H9 (cell line): ENCODE results near the gene PTGFRN. TPM values are rescaled to one million over a fixed set of nuclear protein-coding genes. Genes with fewer than 3 reads are reported as not detected.

Experiments used
- DNase-seq: peaks from one replicate; pipeline ENCODE4 v3.0.0-alpha.2; 2017
- H2AFZ ChIP-seq: one replicate; pipeline ENCODE4 v1.6.1; 2013; ENCODE audit warnings: mild to moderate bottlenecking, low read length, control low read depth, moderate library complexity
- H2AK5ac ChIP-seq: 2 replicates; pipeline ENCODE4 v1.6.1; 2013; ENCODE audit warnings: low read length, control low read depth, mixed read lengths; ENCODE audit not compliant: insufficient read length
- H2BK120ac ChIP-seq: one replicate; pipeline ENCODE4 v1.6.1; 2013; ENCODE audit warnings: low read depth, mild to moderate bottlenecking, low read length, control low read depth, inconsistent platforms; ENCODE audit not compliant: poor library complexity, severe bottlenecking
- H2BK12ac ChIP-seq: 2 replicates; pipeline ENCODE4 v1.6.1; 2013; ENCODE audit warnings: low read length, control low read depth, mixed read lengths, low read depth; ENCODE audit not compliant: insufficient read length
- H2BK15ac ChIP-seq: 2 replicates; pipeline ENCODE4 v1.6.1; 2013; ENCODE audit warnings: low read depth, low read length, control low read depth
- H2BK20ac ChIP-seq: one replicate; pipeline ENCODE4 v1.6.1; 2013; ENCODE audit warnings: low read depth, mild to moderate bottlenecking, low read length, control low read depth, inconsistent platforms; ENCODE audit not compliant: poor library complexity, severe bottlenecking
- H2BK5ac ChIP-seq: 2 replicates; pipeline ENCODE4 v1.6.1; 2013; ENCODE audit warnings: low read length, control low read depth, mixed read lengths; ENCODE audit not compliant: insufficient read length
- H3K14ac ChIP-seq: 2 replicates; pipeline ENCODE4 v1.6.1; 2013; ENCODE audit warnings: low read length, control low read depth; ENCODE audit not compliant: insufficient read depth
- H3K18ac ChIP-seq: 2 replicates; pipeline ENCODE4 v1.6.1; 2013; ENCODE audit warnings: low read depth, mild to moderate bottlenecking, mixed read lengths, low read length, control low read depth; ENCODE audit not compliant: insufficient read length
- H3K23ac ChIP-seq: 2 replicates; pipeline ENCODE4 v1.6.1; 2013; ENCODE audit warnings: low read length, control low read depth, mixed read lengths, low read depth; ENCODE audit not compliant: insufficient read length
- H3K23me2 ChIP-seq: 2 replicates; pipeline ENCODE4 v1.6.1; 2013; ENCODE audit warnings: low read depth, mild to moderate bottlenecking, mixed read lengths, low read length, control low read depth; ENCODE audit not compliant: insufficient read length, poor library complexity, severe bottlenecking
- H3K27ac ChIP-seq: 2 replicates; pipeline ENCODE4 v1.5.1; 2013; ENCODE audit warnings: low read length, control low read depth, mixed read lengths, low read depth; ENCODE audit not compliant: insufficient read length
- H3K27me3 ChIP-seq: 2 replicates; pipeline ENCODE4 v1.6.1; 2013; ENCODE audit warnings: low read length, control low read depth, inconsistent platforms; ENCODE audit not compliant: insufficient read depth
- H3K4ac ChIP-seq: 2 replicates; pipeline ENCODE4 v1.6.1; 2013; ENCODE audit warnings: low read depth, mild to moderate bottlenecking, control low read depth, inconsistent platforms, low read length, moderate library complexity
- H3K4me1 ChIP-seq: 2 replicates; pipeline ENCODE4 v1.6.1; 2013; ENCODE audit warnings: low read length, control low read depth, inconsistent platforms; ENCODE audit not compliant: insufficient read depth
- H3K4me2 ChIP-seq: 2 replicates; pipeline ENCODE4 v1.6.1; 2013; ENCODE audit warnings: low read length, control low read depth, mixed read lengths; ENCODE audit not compliant: insufficient read length, insufficient read depth
- H3K56ac ChIP-seq: 2 replicates; pipeline ENCODE4 v1.6.1; 2013; ENCODE audit warnings: low read depth, mild to moderate bottlenecking, mixed read lengths, low read length, control low read depth; ENCODE audit not compliant: insufficient read length
- H3K79me1 ChIP-seq: 2 replicates; pipeline ENCODE4 v1.6.1; 2013; ENCODE audit warnings: low read depth, mild to moderate bottlenecking, moderate library complexity, low read length, control low read depth, inconsistent platforms; ENCODE audit not compliant: insufficient read depth, poor library complexity, severe bottlenecking
- H3K79me2 ChIP-seq: 2 replicates; pipeline ENCODE4 v1.6.1; 2013; ENCODE audit warnings: low read length, control low read depth, inconsistent platforms; ENCODE audit not compliant: insufficient read depth
- H3K9ac ChIP-seq: 2 replicates; pipeline ENCODE4 v1.6.1; 2013; ENCODE audit warnings: low read length, control low read depth, mixed read lengths; ENCODE audit not compliant: insufficient read length; ENCODE audit errors: extremely low read depth
- H3K9me3 ChIP-seq: one replicate; pipeline ENCODE4 v1.6.1; 2013; ENCODE audit warnings: low read depth, low read length, inconsistent platforms; ENCODE audit not compliant: control insufficient read depth
- H3T11ph ChIP-seq: one replicate; pipeline ENCODE4 v1.6.1; 2013; ENCODE audit warnings: mild to moderate bottlenecking, low read length, control low read depth, inconsistent platforms
- H4K20me1 ChIP-seq: one replicate; pipeline ENCODE4 v1.6.1; 2013; ENCODE audit not compliant: control insufficient read depth, insufficient read length, insufficient read depth
- H4K5ac ChIP-seq: 2 replicates; pipeline ENCODE4 v1.6.1; 2013; ENCODE audit warnings: low read depth, mild to moderate bottlenecking, mixed read lengths, low read length, control low read depth; ENCODE audit not compliant: insufficient read length
- H4K8ac ChIP-seq: replicated peaks from 2 replicates; pipeline ENCODE4 v1.6.1; 2013; ENCODE audit warnings: low read length, control low read depth, mixed read lengths, low read depth; ENCODE audit not compliant: insufficient read length
- H4K91ac ChIP-seq: 2 replicates; pipeline ENCODE4 v1.6.1; 2013; ENCODE audit warnings: low read depth, mild to moderate bottlenecking, moderate library complexity, mixed read lengths, low read length, control low read depth; ENCODE audit not compliant: insufficient read length
- H3K27ac Mint-ChIP-seq, 3 experiments: 2 replicates in 2 of 3; 3 replicates in 1 of 3; pipeline ENCODE4 v1.8.0; 2020 to 2021; ENCODE audit warnings: mixed read lengths in 3 of 3, mild to moderate bottlenecking in 1 of 3, moderate library complexity in 1 of 3
- H3K27me3 Mint-ChIP-seq: 2 replicates; pipeline ENCODE4 v1.8.0; 2021; ENCODE audit warnings: low read depth, mild to moderate bottlenecking, moderate library complexity, mixed read lengths
- H3K36me3 Mint-ChIP-seq, 3 experiments: 2 replicates in 2 of 3; 3 replicates in 1 of 3; pipeline ENCODE4 v1.8.0; 2020 to 2021; ENCODE audit warnings: low read depth in 3 of 3, mixed read lengths in 3 of 3; ENCODE audit not compliant: insufficient read depth in 1 of 3
- H3K4me1 Mint-ChIP-seq, 2 experiments: 2 replicates each; pipeline ENCODE4 v1.8.0; 2020; ENCODE audit warnings: mixed read lengths in 2 of 2
- H3K4me3 Mint-ChIP-seq, 2 experiments: 2 replicates in 1 of 2; 3 replicates in 1 of 2; pipeline ENCODE4 v1.8.0; 2020 to 2021; ENCODE audit warnings: mild to moderate bottlenecking in 2 of 2, mixed read lengths in 2 of 2, moderate library complexity in 1 of 2
- H3K9me3 Mint-ChIP-seq, 2 experiments: 2 replicates in 1 of 2; 3 replicates in 1 of 2; pipeline ENCODE4 v1.8.0; 2020; ENCODE audit warnings: mild to moderate bottlenecking in 2 of 2, mixed read lengths in 2 of 2, moderate library complexity in 1 of 2
- CTCF ChIP-seq: fragments of 200-600 bp; sonication (generic); conservative IDR thresholded peaks from 3 replicates; pipeline ENCODE4 v1.8.0; 2021; ENCODE audit warnings: antibody characterized with exemption, mild to moderate bottlenecking
- WGBS: extraction: QIAGEN DNeasy Blood & Tissue Kit; methylation state at CpG from one replicate; pipeline ENCODE4 v1.1.7; 2013; ENCODE audit warnings: missing lambda C conversion rate, low lambda C conversion rate, mixed read lengths; ENCODE audit not compliant: insufficient read length; ENCODE audit errors: extremely low coverage; 5-methylcytosine and 5-hydroxymethylcytosine counted together
- total RNA-seq: library from RNA; stranded (reverse); gene quantifications from 2 replicates; pipeline ENCODE4 v1.2.1, GENCODE V29; 2021

Gene PTGFRN
- total RNA-seq, 1 experiment from 2014 or later = 26.3 TPM

- H3K23me2 ChIP-seq = no peaks in the 10 kb centered on the region
- H3K56ac ChIP-seq = no peak overlapping the region
- H3K9me3 ChIP-seq = no peaks in the 10 kb centered on the region
- no peaks in the 10 kb centered on the region for H3K79me1 ChIP-seq
- H3K18ac ChIP-seq = no peak overlapping the region
- H4K91ac ChIP-seq = no peak overlapping the region
- no peaks in the 10 kb centered on the region for H3K36me3 Mint-ChIP-seq
- H3K79me2 ChIP-seq = no peaks in the 10 kb centered on the region
- H3K4me1 ChIP-seq = peaks cover 8% of the 10 kb centered on the region; the same call in 1 of the 2 replicates
- DNase-seq = no peak
- no peak overlapping the region for H2AK5ac ChIP-seq
- no peaks in the 10 kb centered on the region for H3K27me3 ChIP-seq
- no peak overlapping the region for H3K4me3 Mint-ChIP-seq
- no peaks in the 10 kb centered on the region for H3K27me3 Mint-ChIP-seq
- no peak overlapping the region for H4K8ac ChIP-seq
- H3K27ac Mint-ChIP-seq = no peak overlapping the region
- no peak overlapping the region for H3K27ac ChIP-seq
- H3T11ph ChIP-seq = no peak overlapping the region
- no peak overlapping the region for H2BK120ac ChIP-seq
- no peak overlapping the region for H3K23ac ChIP-seq
- no peak overlapping the region for H2BK12ac ChIP-seq
- H3K4me1 Mint-ChIP-seq = peaks cover 11 to 31% of the 10 kb centered on the region in 2 experiments
- no peak overlapping the region for H3K4me2 ChIP-seq
- H4K20me1 ChIP-seq = no peaks in the 10 kb centered on the region
- no peak overlapping the region for H2BK15ac ChIP-seq
- no peaks in the 10 kb centered on the region for H3K9me3 Mint-ChIP-seq
- no peak overlapping the region for H2BK5ac ChIP-seq
- H4K5ac ChIP-seq = no peak overlapping the region
- TF ChIP-seq CTCF = no peak; the same call in none of the 3 replicates
- H3K14ac ChIP-seq = no peak overlapping the region
- no CpG with 5 or more reads among the region's 2 CpGs for WGBS
- no peak overlapping the region for H3K4ac ChIP-seq
- no peak overlapping the region for H2BK20ac ChIP-seq
- H2AFZ ChIP-seq = no peak overlapping the region
- no peak overlapping the region for H3K9ac ChIP-seq
Measured at GRCh38 chr1:117008656-117009055, 98.9 kb downstream of the PTGFRN start.
